HCT116 (cell line): ENCODE data around the gene CIAO2A. TPM values are rescaled to one million over a fixed set of nuclear protein-coding genes. Genes with fewer than 3 reads are reported as not detected.
"Not testable (repeated sequence)": the region's sequence is repeated elsewhere in the genome, so short reads cannot be mapped to it uniquely, and the experiment has no call there.

Source experiments
- ATAC-seq: fragments of 200-7000 bp; cut with Tn5 transposase; 2 replicates; pipeline ENCODE4 v1.9.1; 2020; ENCODE audit warnings: mild to moderate bottlenecking, moderate library complexity
- BruUV-seq: library from RNA; stranded (reverse); fragments of 400-500 nt; replicated peaks from 2 replicates; lab custom pipeline; 2021; lab: Mats Ljungman, UMichigan
- CTCF ChIA-PET: fragments of 300-600 bp; sonication (Branson Sonifier 250); formaldehyde crosslinking; loops from one replicate; lab custom pipeline; 2021; ENCODE audit warnings: antibody characterized with exemption; lab: Charles Lee
- POLR2A ChIA-PET: fragments of 300-600, 350-600 bp; sonication (Branson Sonifier 250); formaldehyde crosslinking; loops from one replicate; lab custom pipeline; 2021; ENCODE audit warnings: antibody characterized with exemption; lab: Charles Lee
- RAD21 ChIA-PET, 2 experiments: fragments of 300-600 bp; sonication (Branson Sonifier 250); formaldehyde crosslinking; loops; one replicate each; lab custom pipeline; 2023; ENCODE audit warnings: low total read pairs in 2 of 2; ENCODE audit not compliant: uncharacterized antibody in 2 of 2, unreplicated experiment in 2 of 2, low non-redundant PET in 1 of 2; lab: Charles Lee
- DNase-seq: peaks from one replicate; pipeline ENCODE4 v3.0.0-alpha.2; 2010; ENCODE audit warnings: low read depth, low spot score
- H2AFZ ChIP-seq: fragments of 200-600 bp; shearing (Covaris generic), sonication (generic); 2 replicates; pipeline ENCODE4 v1.6.1; 2017; ENCODE audit warnings: low read depth, mixed run types, mixed read lengths, antibody characterized with exemption, low read length; ENCODE audit not compliant: poor library complexity, severe bottlenecking
- H3K27ac ChIP-seq: 2 replicates; pipeline ENCODE4 v1.5.1; 2012; ENCODE audit warnings: low read depth, low read length
- H3K27me3 ChIP-seq: fragments of 200-600 bp; sonication (generic); 2 replicates; pipeline ENCODE4 v1.6.1; 2016; ENCODE audit warnings: mixed run types, low read length, mixed read lengths; ENCODE audit not compliant: insufficient read depth
- H3K36me3 ChIP-seq, 2 experiments: fragments of 200-500 bp in 1 of 2; fragments of 200-600 bp in 1 of 2; sonication (Bioruptor generic) in 1 of 2; sonication (generic) in 1 of 2; 2 replicates each; pipeline versions ENCODE4 v1.5.1 to v1.6.1; 2014 to 2016; ENCODE audit warnings: low read length in 2 of 2, inconsistent platforms in 1 of 2, mixed read lengths in 1 of 2, mixed run types in 1 of 2; ENCODE audit not compliant: insufficient read depth in 2 of 2, control insufficient read depth in 1 of 2
- H3K4me1 ChIP-seq, 2 experiments: fragments of 200-600 bp in 1 of 2; sonication (generic) in 1 of 2; 2 replicates each; pipeline versions ENCODE4 v1.5.1 to v1.6.1; 2012 to 2017; ENCODE audit warnings: low read length in 2 of 2, inconsistent platforms in 1 of 2, mild to moderate bottlenecking in 1 of 2, mixed read lengths in 1 of 2, mixed run types in 1 of 2, moderate library complexity in 1 of 2; ENCODE audit not compliant: insufficient read depth in 2 of 2, control insufficient read depth in 1 of 2
- H3K4me2 ChIP-seq: fragments of 200-600 bp; sonication (generic); 2 replicates; pipeline ENCODE4 v1.6.1; 2017; ENCODE audit warnings: mixed run types, low read length, mixed read lengths
- H3K4me3 ChIP-seq, 2 experiments: fragments of 200-600 bp in 1 of 2; sonication (generic) in 1 of 2; replicated peaks in 1 of 2; 2 replicates each; pipeline ENCODE4 v1.5.1; 2011 to 2016; ENCODE audit warnings: low read length in 2 of 2, control low read depth in 1 of 2, low read depth in 1 of 2, mild to moderate bottlenecking in 1 of 2, mixed read lengths in 1 of 2, mixed run types in 1 of 2
- H3K79me2 ChIP-seq: fragments of 200-600 bp; sonication (generic); 2 replicates; pipeline ENCODE4 v1.6.1; 2017; ENCODE audit warnings: mild to moderate bottlenecking, mixed run types, low read length, moderate library complexity, mixed read lengths; ENCODE audit not compliant: insufficient read depth
- H3K9ac ChIP-seq: fragments of 200-600 bp; sonication (generic); 2 replicates; pipeline ENCODE4 v1.6.1; 2016; ENCODE audit warnings: low read length, mixed read lengths
- H3K9me2 ChIP-seq: fragments of 200-600 bp; sonication (generic), shearing (Covaris generic); 2 replicates; pipeline ENCODE4 v1.6.1; 2017; ENCODE audit warnings: mixed run types, mild to moderate bottlenecking, moderate library complexity; ENCODE audit not compliant: insufficient read depth
- H3K9me3 ChIP-seq, 2 experiments: fragments of 200-500 bp in 1 of 2; fragments of 200-600 bp in 1 of 2; sonication (Bioruptor generic) in 1 of 2; sonication (generic) in 1 of 2; 2 replicates each; pipeline ENCODE4 v1.6.1; 2014 to 2017; ENCODE audit warnings: low read length in 2 of 2, mixed read lengths in 2 of 2, inconsistent platforms in 1 of 2, low read depth in 1 of 2, mild to moderate bottlenecking in 1 of 2, mixed run types in 1 of 2, moderate library complexity in 1 of 2; ENCODE audit not compliant: control insufficient read depth in 1 of 2, insufficient read depth in 1 of 2
- H4K20me1 ChIP-seq: fragments of 200-600 bp; sonication (generic), shearing (Covaris generic); 2 replicates; pipeline ENCODE4 v1.6.1; 2017; ENCODE audit warnings: mixed run types, mild to moderate bottlenecking, moderate library complexity; ENCODE audit not compliant: insufficient read depth
- CBX3 ChIP-seq: IDR thresholded peaks from 2 replicates; pipeline ENCODE4 v1.6.1; 2012; ENCODE audit warnings: low read depth
- EGR1 ChIP-seq: IDR thresholded peaks from 2 replicates; pipeline ENCODE4 v1.6.1; 2012; ENCODE audit warnings: low read depth
- ELF1 ChIP-seq: IDR thresholded peaks from 2 replicates; pipeline ENCODE4 v1.6.1; 2012; ENCODE audit warnings: low read depth, borderline replicate concordance
- EZH2 ChIP-seq: fragments of 200-600 bp; sonication (generic); IDR thresholded peaks from 2 replicates; pipeline ENCODE4 v1.6.1; 2017; ENCODE audit warnings: antibody characterized with exemption, mixed run types
- FOSL1 ChIP-seq: IDR thresholded peaks from 2 replicates; pipeline ENCODE4 v1.6.1; 2012; ENCODE audit warnings: low read depth
- JUND ChIP-seq: IDR thresholded peaks from 2 replicates; pipeline ENCODE4 v1.6.1; 2012
- POLR2AphosphoS5 ChIP-seq: IDR thresholded peaks from 2 replicates; pipeline ENCODE4 v1.6.1; 2011; ENCODE audit warnings: mild to moderate bottlenecking, low read depth, low read length, moderate library complexity
- SIN3A ChIP-seq: IDR thresholded peaks from 2 replicates; pipeline ENCODE4 v1.6.1; 2012; ENCODE audit warnings: low read depth
- SRF ChIP-seq: IDR thresholded peaks from 2 replicates; pipeline ENCODE4 v1.6.1; 2012; ENCODE audit warnings: low read depth
- TCF7L2 ChIP-seq: IDR thresholded peaks from 2 replicates; pipeline ENCODE4 v1.7.0; 2011; ENCODE audit warnings: borderline replicate concordance, inconsistent platforms; ENCODE audit not compliant: insufficient read depth, insufficient read length; ENCODE audit errors: extremely low read depth
- YY1 ChIP-seq: IDR thresholded peaks from 2 replicates; pipeline ENCODE4 v1.6.1; 2011; ENCODE audit warnings: low read length, low read depth, moderate library complexity, mild to moderate bottlenecking; ENCODE audit not compliant: insufficient replicate concordance; ENCODE audit errors: extremely low read depth
- ZFX ChIP-seq: fragments of 450-650 bp; IDR thresholded peaks from 2 replicates; pipeline ENCODE4 v1.6.1; 2017
- ZNF274 ChIP-seq: fragments of 200-500 bp; sonication (Bioruptor generic); IDR thresholded peaks from 2 replicates; pipeline ENCODE4 v1.6.1; 2014; ENCODE audit warnings: mild to moderate bottlenecking, low read depth, low read length, inconsistent platforms
- intact Hi-C: fragments of 100-400 bp; cut with micrococcal nuclease; formaldehyde crosslinking; loops from 2 replicates; pipeline ENCODE4 v1.10.0; 2022
- total RNA-seq: library from RNA; stranded (reverse); gene quantifications from one replicate; pipeline ENCODE4 v1.2.1, GENCODE V29; 2021; ENCODE audit not compliant: unreplicated experiment
- TF ChIP-seq, protein P1 (sequence below): IDR thresholded peaks from 2 replicates; pipeline ENCODE4 v1.6.1; 2012
- TF ChIP-seq, protein P2 (sequence below): IDR thresholded peaks from 2 replicates; pipeline ENCODE4 v1.6.1; 2011; ENCODE audit warnings: mild to moderate bottlenecking, low read length, moderate library complexity; ENCODE audit not compliant: insufficient replicate concordance; ENCODE audit errors: extremely low read depth
- TF ChIP-seq, protein P3 (sequence below), 3 experiments: fragments of 200-600 bp in 1 of 3; sonication (generic) in 1 of 3; IDR thresholded peaks in 2 of 3; conservative IDR thresholded peaks in 1 of 3; 2 replicates each; pipeline ENCODE4 v1.5.1; 2012 to 2017; ENCODE audit warnings: low read depth in 2 of 3, low read length in 2 of 3, antibody characterized with exemption in 1 of 3, borderline replicate concordance in 1 of 3, control low read depth in 1 of 3, mild to moderate bottlenecking in 1 of 3, mixed read lengths in 1 of 3, mixed run types in 1 of 3, moderate library complexity in 1 of 3; ENCODE audit not compliant: insufficient read depth in 1 of 3

Gene CIAO2A
- total RNA-seq, 1 experiment from 2014 or later: 69.3 TPM

DNA sequence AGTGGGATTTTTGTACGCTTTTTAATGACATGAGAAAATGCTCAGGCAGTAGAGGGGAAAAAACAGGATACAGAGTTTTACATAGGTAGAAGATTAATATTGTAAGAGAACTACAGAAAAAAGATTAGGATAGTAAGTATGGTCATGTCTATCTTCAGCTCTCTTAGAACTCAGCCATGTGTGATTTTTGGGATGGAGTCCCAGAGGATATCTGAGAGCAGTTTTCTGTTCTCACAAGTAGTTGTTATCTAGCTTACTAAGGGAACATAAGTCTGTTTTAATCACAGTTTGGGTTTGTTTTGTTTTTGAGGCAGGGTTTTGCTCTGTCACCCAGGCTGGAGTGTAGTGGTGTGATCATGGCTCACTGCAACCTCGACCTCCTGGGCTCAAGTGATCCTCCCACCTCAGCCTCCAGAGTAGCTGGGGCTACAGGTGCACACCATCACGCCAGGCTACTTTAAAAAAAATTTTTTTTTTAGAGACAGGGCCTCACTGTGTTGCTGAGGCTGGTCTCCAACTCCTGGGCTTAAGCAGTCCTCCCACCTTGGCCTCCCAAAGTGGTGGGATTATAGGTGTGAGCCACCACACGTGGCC, 16.6 kb upstream of the CIAO2A start:
- H3K9me3 ChIP-seq, CTCF ChIA-PET, H3K4me1 ChIP-seq, POLR2A ChIA-PET, intact Hi-C loops, RAD21 ChIA-PET, DNase-seq, BruUV-seq, H3K4me3 ChIP-seq, H4K20me1 ChIP-seq, H3K9me2 ChIP-seq, H3K27me3 ChIP-seq, H2AFZ ChIP-seq, H3K27ac ChIP-seq, ATAC-seq, H3K9ac ChIP-seq, H3K4me2 ChIP-seq: not testable (repeated sequence)
- Histone ChIP-seq H3K36me3 (peaks cover 5 to 16% of the 10 kb centered on the region in 2 experiments; a peak in 3 of 4 replicates), H3K79me2 (peaks cover 67% of the 10 kb centered on the region)

DNA sequence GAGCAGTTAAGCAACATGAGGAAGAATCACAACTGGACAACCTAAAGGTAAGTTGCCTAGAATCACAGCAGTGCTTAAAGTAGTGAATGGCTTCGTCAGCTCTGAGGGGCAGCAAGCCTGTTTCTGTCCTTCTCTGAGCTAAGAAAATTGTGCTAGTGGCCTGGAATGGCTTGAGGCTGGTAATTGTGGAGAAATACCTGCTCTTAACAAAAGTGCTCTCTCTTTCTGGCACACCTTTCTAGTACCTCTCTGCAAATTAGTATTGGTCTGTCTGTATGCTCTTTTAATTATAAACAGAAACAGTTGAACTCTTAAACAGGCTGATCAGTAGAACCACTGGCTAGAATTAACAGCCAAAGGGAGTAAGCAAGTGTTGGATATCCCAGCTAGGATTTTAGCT, 13.7 kb upstream of the CIAO2A start:
- CTCF ChIA-PET: no interaction called here
- TF ChIP-seq, protein P1, sequence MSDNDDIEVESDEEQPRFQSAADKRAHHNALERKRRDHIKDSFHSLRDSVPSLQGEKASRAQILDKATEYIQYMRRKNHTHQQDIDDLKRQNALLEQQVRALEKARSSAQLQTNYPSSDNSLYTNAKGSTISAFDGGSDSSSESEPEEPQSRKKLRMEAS: no peak
- TF ChIP-seq, protein P2, sequence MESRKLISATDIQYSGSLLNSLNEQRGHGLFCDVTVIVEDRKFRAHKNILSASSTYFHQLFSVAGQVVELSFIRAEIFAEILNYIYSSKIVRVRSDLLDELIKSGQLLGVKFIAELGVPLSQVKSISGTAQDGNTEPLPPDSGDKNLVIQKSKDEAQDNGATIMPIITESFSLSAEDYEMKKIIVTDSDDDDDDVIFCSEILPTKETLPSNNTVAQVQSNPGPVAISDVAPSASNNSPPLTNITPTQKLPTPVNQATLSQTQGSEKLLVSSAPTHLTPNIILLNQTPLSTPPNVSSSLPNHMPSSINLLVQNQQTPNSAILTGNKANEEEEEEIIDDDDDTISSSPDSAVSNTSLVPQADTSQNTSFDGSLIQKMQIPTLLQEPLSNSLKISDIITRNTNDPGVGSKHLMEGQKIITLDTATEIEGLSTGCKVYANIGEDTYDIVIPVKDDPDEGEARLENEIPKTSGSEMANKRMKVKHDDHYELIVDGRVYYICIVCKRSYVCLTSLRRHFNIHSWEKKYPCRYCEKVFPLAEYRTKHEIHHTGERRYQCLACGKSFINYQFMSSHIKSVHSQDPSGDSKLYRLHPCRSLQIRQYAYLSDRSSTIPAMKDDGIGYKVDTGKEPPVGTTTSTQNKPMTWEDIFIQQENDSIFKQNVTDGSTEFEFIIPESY: no peak
- no peak for TF ChIP-seq EZH2
- no peak for TF ChIP-seq TCF7L2
- no peak for TF ChIP-seq SIN3A
- no peak for TF ChIP-seq ELF1
- no peak for TF ChIP-seq FOSL1
- TF ChIP-seq ZFX: no peak
- TF ChIP-seq JUND: no peak
- TF ChIP-seq, protein P3, sequence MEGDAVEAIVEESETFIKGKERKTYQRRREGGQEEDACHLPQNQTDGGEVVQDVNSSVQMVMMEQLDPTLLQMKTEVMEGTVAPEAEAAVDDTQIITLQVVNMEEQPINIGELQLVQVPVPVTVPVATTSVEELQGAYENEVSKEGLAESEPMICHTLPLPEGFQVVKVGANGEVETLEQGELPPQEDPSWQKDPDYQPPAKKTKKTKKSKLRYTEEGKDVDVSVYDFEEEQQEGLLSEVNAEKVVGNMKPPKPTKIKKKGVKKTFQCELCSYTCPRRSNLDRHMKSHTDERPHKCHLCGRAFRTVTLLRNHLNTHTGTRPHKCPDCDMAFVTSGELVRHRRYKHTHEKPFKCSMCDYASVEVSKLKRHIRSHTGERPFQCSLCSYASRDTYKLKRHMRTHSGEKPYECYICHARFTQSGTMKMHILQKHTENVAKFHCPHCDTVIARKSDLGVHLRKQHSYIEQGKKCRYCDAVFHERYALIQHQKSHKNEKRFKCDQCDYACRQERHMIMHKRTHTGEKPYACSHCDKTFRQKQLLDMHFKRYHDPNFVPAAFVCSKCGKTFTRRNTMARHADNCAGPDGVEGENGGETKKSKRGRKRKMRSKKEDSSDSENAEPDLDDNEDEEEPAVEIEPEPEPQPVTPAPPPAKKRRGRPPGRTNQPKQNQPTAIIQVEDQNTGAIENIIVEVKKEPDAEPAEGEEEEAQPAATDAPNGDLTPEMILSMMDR (IDR thresholded peaks at IDR 0.05 in 2 of 3, conservative IDR thresholded peaks at IDR 0.05 in 1 of 3; ENCODE audit: borderline replicate concordance in 1 of 3, insufficient read depth in 1 of 3, low read depth in 2 of 3, low read length in 2 of 3): no peak
- TF ChIP-seq POLR2AphosphoS5: no peak
- no peak for TF ChIP-seq EGR1
- TF ChIP-seq ZNF274: no peak
- no peak for TF ChIP-seq YY1
- no peak for TF ChIP-seq CBX3
- no peak for TF ChIP-seq SRF
- TF ChIP-seq, all 23 proteins: peak for 0
- ChIA-PET POLR2A (no interaction called here), RAD21 (no interaction called here)
- Histone ChIP-seq H3K9me3 (no peaks in the 10 kb centered on the region), H3K4me3 (no peak overlapping the region), H3K9ac (no peak overlapping the region), H2AFZ (no peak overlapping the region), H3K9me2 (no peaks in the 10 kb centered on the region), H3K27me3 (no peaks in the 10 kb centered on the region), H3K4me1 (no peaks in the 10 kb centered on the region), H3K27ac (no peak overlapping the region), H4K20me1 (peaks cover 17% of the 10 kb centered on the region; the same call in 1 of the 2 replicates), H3K4me2 (no peak overlapping the region), H3K36me3 (no peaks in the 10 kb centered on the region), H3K79me2 (peaks cover 92% of the 10 kb centered on the region)
- DNase-seq: no peak
- intact Hi-C loops: no loop called here
- ATAC-seq: no peak
- no TSS peak for BruUV-seq
